Measurements from ENCODE around the gene GRM4.

GRM4 gene

DNA sequence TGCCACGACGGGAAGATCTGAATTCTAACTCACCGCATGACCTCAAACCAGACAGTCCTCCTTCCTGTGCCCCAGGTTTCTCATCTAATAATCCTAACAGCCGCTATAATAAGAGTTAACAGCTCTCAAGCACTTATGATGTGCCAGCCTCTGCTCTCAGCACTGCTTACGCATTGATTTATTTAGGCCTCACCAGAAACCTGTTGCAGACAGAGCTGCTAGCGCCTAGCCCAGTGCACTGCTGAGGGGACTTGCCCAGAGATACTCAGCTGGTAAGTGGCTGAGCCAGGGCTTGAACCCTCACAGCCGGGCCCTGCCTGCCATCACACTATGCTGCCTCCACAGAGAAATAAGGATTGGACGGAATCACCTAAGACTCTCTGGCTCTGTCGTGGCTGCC is 37.7 kb downstream of the GRM4 start:
- TF ChIP-seq TEAD4 (IDR thresholded peaks at IDR 0.05): no peak
- no peak for TF ChIP-seq RAD21 (IDR thresholded peaks at IDR 0.05; ENCODE audit: low read depth)
- no peak for TF ChIP-seq NFIC (IDR thresholded peaks at IDR 0.05)
- no peak for TF ChIP-seq EGR1 (IDR thresholded peaks at IDR 0.05)
- TF ChIP-seq TAF1 (IDR thresholded peaks at IDR 0.05; ENCODE audit: low read depth): no peak
- no peak for TF ChIP-seq EP300 (IDR thresholded peaks at IDR 0.05; ENCODE audit: borderline replicate concordance)
- TF ChIP-seq CREB1 (IDR thresholded peaks at IDR 0.05; ENCODE audit: low read depth): no peak
- no peak for TF ChIP-seq CEBPB (IDR thresholded peaks at IDR 0.05)
- TF ChIP-seq TCF12 (IDR thresholded peaks at IDR 0.05; ENCODE audit: low read depth): no peak
- no peak for TF ChIP-seq YY1 (IDR thresholded peaks at IDR 0.05; ENCODE audit: low read depth)
- TF ChIP-seq, protein P1, sequence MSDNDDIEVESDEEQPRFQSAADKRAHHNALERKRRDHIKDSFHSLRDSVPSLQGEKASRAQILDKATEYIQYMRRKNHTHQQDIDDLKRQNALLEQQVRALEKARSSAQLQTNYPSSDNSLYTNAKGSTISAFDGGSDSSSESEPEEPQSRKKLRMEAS (IDR thresholded peaks at IDR 0.05): no peak
- TF ChIP-seq, protein P2, sequence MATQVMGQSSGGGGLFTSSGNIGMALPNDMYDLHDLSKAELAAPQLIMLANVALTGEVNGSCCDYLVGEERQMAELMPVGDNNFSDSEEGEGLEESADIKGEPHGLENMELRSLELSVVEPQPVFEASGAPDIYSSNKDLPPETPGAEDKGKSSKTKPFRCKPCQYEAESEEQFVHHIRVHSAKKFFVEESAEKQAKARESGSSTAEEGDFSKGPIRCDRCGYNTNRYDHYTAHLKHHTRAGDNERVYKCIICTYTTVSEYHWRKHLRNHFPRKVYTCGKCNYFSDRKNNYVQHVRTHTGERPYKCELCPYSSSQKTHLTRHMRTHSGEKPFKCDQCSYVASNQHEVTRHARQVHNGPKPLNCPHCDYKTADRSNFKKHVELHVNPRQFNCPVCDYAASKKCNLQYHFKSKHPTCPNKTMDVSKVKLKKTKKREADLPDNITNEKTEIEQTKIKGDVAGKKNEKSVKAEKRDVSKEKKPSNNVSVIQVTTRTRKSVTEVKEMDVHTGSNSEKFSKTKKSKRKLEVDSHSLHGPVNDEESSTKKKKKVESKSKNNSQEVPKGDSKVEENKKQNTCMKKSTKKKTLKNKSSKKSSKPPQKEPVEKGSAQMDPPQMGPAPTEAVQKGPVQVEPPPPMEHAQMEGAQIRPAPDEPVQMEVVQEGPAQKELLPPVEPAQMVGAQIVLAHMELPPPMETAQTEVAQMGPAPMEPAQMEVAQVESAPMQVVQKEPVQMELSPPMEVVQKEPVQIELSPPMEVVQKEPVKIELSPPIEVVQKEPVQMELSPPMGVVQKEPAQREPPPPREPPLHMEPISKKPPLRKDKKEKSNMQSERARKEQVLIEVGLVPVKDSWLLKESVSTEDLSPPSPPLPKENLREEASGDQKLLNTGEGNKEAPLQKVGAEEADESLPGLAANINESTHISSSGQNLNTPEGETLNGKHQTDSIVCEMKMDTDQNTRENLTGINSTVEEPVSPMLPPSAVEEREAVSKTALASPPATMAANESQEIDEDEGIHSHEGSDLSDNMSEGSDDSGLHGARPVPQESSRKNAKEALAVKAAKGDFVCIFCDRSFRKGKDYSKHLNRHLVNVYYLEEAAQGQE (IDR thresholded peaks at IDR 0.05; ENCODE audit: low read depth): no peak
- TF ChIP-seq ZBTB7A (IDR thresholded peaks at IDR 0.05; ENCODE audit: low read depth): no peak
- TF ChIP-seq, protein P3, sequence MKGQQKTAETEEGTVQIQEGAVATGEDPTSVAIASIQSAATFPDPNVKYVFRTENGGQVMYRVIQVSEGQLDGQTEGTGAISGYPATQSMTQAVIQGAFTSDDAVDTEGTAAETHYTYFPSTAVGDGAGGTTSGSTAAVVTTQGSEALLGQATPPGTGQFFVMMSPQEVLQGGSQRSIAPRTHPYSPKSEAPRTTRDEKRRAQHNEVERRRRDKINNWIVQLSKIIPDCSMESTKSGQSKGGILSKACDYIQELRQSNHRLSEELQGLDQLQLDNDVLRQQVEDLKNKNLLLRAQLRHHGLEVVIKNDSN (IDR thresholded peaks at IDR 0.05): no peak

DNA sequence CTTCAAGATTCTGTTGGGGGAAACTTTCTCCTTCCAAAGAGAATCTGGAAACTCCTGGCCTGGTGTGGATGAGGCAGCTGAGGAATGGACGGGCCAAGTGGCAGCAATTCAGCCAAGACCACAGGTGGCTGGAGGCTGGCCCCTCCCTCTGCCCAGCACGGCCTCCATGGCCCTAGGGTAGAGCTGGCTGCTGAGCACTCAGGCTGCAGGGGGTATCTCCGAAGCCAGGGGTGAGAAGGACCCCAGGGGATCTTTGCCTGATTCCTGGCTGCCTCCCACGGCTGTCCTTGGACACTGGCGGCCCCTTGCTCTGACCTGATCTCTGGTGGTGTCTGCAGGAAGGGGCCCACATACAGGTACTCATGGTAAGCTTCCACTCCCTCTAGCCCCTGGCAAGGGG is 39.0 kb downstream of the GRM4 start:
- TF ChIP-seq CREB1 (IDR thresholded peaks at IDR 0.05; ENCODE audit: low read depth) (no peak), TEAD4 (IDR thresholded peaks at IDR 0.05) (no peak), ZBTB7A (IDR thresholded peaks at IDR 0.05; ENCODE audit: low read depth) (no peak), RAD21 (IDR thresholded peaks at IDR 0.05; ENCODE audit: low read depth) (no peak), FOXM1 (IDR thresholded peaks at IDR 0.05; ENCODE audit: borderline replicate concordance, low read depth) (no peak), NFIC (IDR thresholded peaks at IDR 0.05) (no peak), YY1 (IDR thresholded peaks at IDR 0.05; ENCODE audit: low read depth) (no peak), TAF1 (IDR thresholded peaks at IDR 0.05; ENCODE audit: low read depth) (no peak), EGR1 (IDR thresholded peaks at IDR 0.05) (no peak), EP300 (IDR thresholded peaks at IDR 0.05; ENCODE audit: borderline replicate concordance) (no peak), CEBPB (IDR thresholded peaks at IDR 0.05) (no peak), TCF12 (IDR thresholded peaks at IDR 0.05; ENCODE audit: low read depth) (no peak)
- TF ChIP-seq, protein P3 (IDR thresholded peaks at IDR 0.05): no peak
- TF ChIP-seq, protein P2 (IDR thresholded peaks at IDR 0.05; ENCODE audit: low read depth): no peak
- TF ChIP-seq, protein P1 (IDR thresholded peaks at IDR 0.05): no peak

DNA sequence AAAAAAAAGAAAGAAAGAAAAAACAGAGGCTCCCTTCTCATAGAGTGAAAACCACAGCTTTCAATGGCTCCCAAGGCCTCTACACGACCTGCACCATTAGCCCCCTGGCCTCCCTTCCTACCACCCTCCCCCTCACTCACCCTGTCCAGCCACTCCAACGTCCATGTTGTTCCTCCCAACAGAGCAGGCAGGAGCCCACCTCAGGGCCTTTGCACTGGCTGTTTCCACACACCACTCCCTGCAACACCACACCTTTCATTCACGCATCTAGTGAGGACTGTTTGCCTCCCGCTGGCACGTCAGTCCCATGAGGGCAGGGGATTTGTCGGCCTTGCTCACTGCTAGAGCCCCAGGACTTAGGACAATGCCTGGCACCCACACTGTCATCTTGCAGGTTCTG is 39.5 kb downstream of the GRM4 start:
- TF ChIP-seq CEBPB (IDR thresholded peaks at IDR 0.05): no peak
- TF ChIP-seq NFIC (IDR thresholded peaks at IDR 0.05): no peak
- TF ChIP-seq YY1 (IDR thresholded peaks at IDR 0.05; ENCODE audit: low read depth): no peak
- TF ChIP-seq EP300 (IDR thresholded peaks at IDR 0.05; ENCODE audit: borderline replicate concordance): no peak
- TF ChIP-seq CREB1 (IDR thresholded peaks at IDR 0.05; ENCODE audit: low read depth): no peak
- no peak for TF ChIP-seq TCF12 (IDR thresholded peaks at IDR 0.05; ENCODE audit: low read depth)

DNA sequence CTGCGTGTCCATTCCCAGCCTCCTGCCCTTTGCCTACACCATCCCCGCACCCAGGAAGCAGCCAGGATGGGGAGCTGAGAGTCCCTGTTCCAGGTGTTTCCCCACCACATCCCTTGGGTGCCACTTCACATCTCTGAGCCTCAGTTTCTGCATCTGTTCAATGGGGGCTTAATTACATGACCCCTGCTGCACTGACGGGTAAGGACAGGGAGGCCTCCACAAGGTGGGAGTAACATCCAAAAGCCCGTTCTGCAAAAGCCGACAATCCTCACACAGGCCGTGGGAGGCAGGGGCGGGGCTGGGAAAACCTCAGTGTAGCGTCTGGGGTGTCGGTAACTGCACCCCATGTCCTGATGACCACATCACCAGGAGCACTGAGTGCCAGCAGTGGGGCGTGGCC is 41.3 kb downstream of the GRM4 start:
- TF ChIP-seq, protein P2 (IDR thresholded peaks at IDR 0.05; ENCODE audit: low read depth): no peak
- TF ChIP-seq CREB1 (IDR thresholded peaks at IDR 0.05; ENCODE audit: low read depth) (no peak), TCF12 (IDR thresholded peaks at IDR 0.05; ENCODE audit: low read depth) (no peak), EP300 (IDR thresholded peaks at IDR 0.05; ENCODE audit: borderline replicate concordance) (no peak), ZBTB7A (IDR thresholded peaks at IDR 0.05; ENCODE audit: low read depth) (no peak), TAF1 (IDR thresholded peaks at IDR 0.05; ENCODE audit: low read depth) (no peak), CEBPB (IDR thresholded peaks at IDR 0.05) (no peak), YY1 (IDR thresholded peaks at IDR 0.05; ENCODE audit: low read depth) (no peak), RAD21 (IDR thresholded peaks at IDR 0.05; ENCODE audit: low read depth) (no peak), EGR1 (IDR thresholded peaks at IDR 0.05) (no peak), NFIC (IDR thresholded peaks at IDR 0.05) (no peak), TEAD4 (IDR thresholded peaks at IDR 0.05) (no peak), FOXM1 (IDR thresholded peaks at IDR 0.05; ENCODE audit: borderline replicate concordance, low read depth) (no peak)
- TF ChIP-seq, protein P1 (IDR thresholded peaks at IDR 0.05): no peak
- TF ChIP-seq, protein P3 (IDR thresholded peaks at IDR 0.05): no peak
